H9 (cell line): ENCODE results near the gene TRIM59. TPM values are rescaled to one million over a fixed set of nuclear protein-coding genes. Genes with fewer than 3 reads are reported as not detected.

Experiments
- DNase-seq: peaks from one replicate; pipeline ENCODE4 v3.0.0-alpha.2; 2017
- H2AFZ ChIP-seq: one replicate; pipeline ENCODE4 v1.6.1; 2013; ENCODE audit warnings: mild to moderate bottlenecking, low read length, control low read depth, moderate library complexity
- H2AK5ac ChIP-seq: 2 replicates; pipeline ENCODE4 v1.6.1; 2013; ENCODE audit warnings: low read length, control low read depth, mixed read lengths; ENCODE audit not compliant: insufficient read length
- H2BK120ac ChIP-seq: one replicate; pipeline ENCODE4 v1.6.1; 2013; ENCODE audit warnings: low read depth, mild to moderate bottlenecking, low read length, control low read depth, inconsistent platforms; ENCODE audit not compliant: poor library complexity, severe bottlenecking
- H2BK12ac ChIP-seq: 2 replicates; pipeline ENCODE4 v1.6.1; 2013; ENCODE audit warnings: low read length, control low read depth, mixed read lengths, low read depth; ENCODE audit not compliant: insufficient read length
- H2BK15ac ChIP-seq: 2 replicates; pipeline ENCODE4 v1.6.1; 2013; ENCODE audit warnings: low read depth, low read length, control low read depth
- H2BK20ac ChIP-seq: one replicate; pipeline ENCODE4 v1.6.1; 2013; ENCODE audit warnings: low read depth, mild to moderate bottlenecking, low read length, control low read depth, inconsistent platforms; ENCODE audit not compliant: poor library complexity, severe bottlenecking
- H2BK5ac ChIP-seq: 2 replicates; pipeline ENCODE4 v1.6.1; 2013; ENCODE audit warnings: low read length, control low read depth, mixed read lengths; ENCODE audit not compliant: insufficient read length
- H3K14ac ChIP-seq: 2 replicates; pipeline ENCODE4 v1.6.1; 2013; ENCODE audit warnings: low read length, control low read depth; ENCODE audit not compliant: insufficient read depth
- H3K18ac ChIP-seq: 2 replicates; pipeline ENCODE4 v1.6.1; 2013; ENCODE audit warnings: low read depth, mild to moderate bottlenecking, mixed read lengths, low read length, control low read depth; ENCODE audit not compliant: insufficient read length
- H3K23ac ChIP-seq: 2 replicates; pipeline ENCODE4 v1.6.1; 2013; ENCODE audit warnings: low read length, control low read depth, mixed read lengths, low read depth; ENCODE audit not compliant: insufficient read length
- H3K23me2 ChIP-seq: 2 replicates; pipeline ENCODE4 v1.6.1; 2013; ENCODE audit warnings: low read depth, mild to moderate bottlenecking, mixed read lengths, low read length, control low read depth; ENCODE audit not compliant: insufficient read length, poor library complexity, severe bottlenecking
- H3K27ac ChIP-seq: 2 replicates; pipeline ENCODE4 v1.5.1; 2013; ENCODE audit warnings: low read length, control low read depth, mixed read lengths, low read depth; ENCODE audit not compliant: insufficient read length
- H3K27me3 ChIP-seq: 2 replicates; pipeline ENCODE4 v1.6.1; 2013; ENCODE audit warnings: low read length, control low read depth, inconsistent platforms; ENCODE audit not compliant: insufficient read depth
- H3K4ac ChIP-seq: 2 replicates; pipeline ENCODE4 v1.6.1; 2013; ENCODE audit warnings: low read depth, mild to moderate bottlenecking, control low read depth, inconsistent platforms, low read length, moderate library complexity
- H3K4me1 ChIP-seq: 2 replicates; pipeline ENCODE4 v1.6.1; 2013; ENCODE audit warnings: low read length, control low read depth, inconsistent platforms; ENCODE audit not compliant: insufficient read depth
- H3K4me2 ChIP-seq: 2 replicates; pipeline ENCODE4 v1.6.1; 2013; ENCODE audit warnings: low read length, control low read depth, mixed read lengths; ENCODE audit not compliant: insufficient read length, insufficient read depth
- H3K56ac ChIP-seq: 2 replicates; pipeline ENCODE4 v1.6.1; 2013; ENCODE audit warnings: low read depth, mild to moderate bottlenecking, mixed read lengths, low read length, control low read depth; ENCODE audit not compliant: insufficient read length
- H3K79me1 ChIP-seq: 2 replicates; pipeline ENCODE4 v1.6.1; 2013; ENCODE audit warnings: low read depth, mild to moderate bottlenecking, moderate library complexity, low read length, control low read depth, inconsistent platforms; ENCODE audit not compliant: insufficient read depth, poor library complexity, severe bottlenecking
- H3K79me2 ChIP-seq: 2 replicates; pipeline ENCODE4 v1.6.1; 2013; ENCODE audit warnings: low read length, control low read depth, inconsistent platforms; ENCODE audit not compliant: insufficient read depth
- H3K9ac ChIP-seq: 2 replicates; pipeline ENCODE4 v1.6.1; 2013; ENCODE audit warnings: low read length, control low read depth, mixed read lengths; ENCODE audit not compliant: insufficient read length; ENCODE audit errors: extremely low read depth
- H3K9me3 ChIP-seq: one replicate; pipeline ENCODE4 v1.6.1; 2013; ENCODE audit warnings: low read depth, low read length, inconsistent platforms; ENCODE audit not compliant: control insufficient read depth
- H3T11ph ChIP-seq: one replicate; pipeline ENCODE4 v1.6.1; 2013; ENCODE audit warnings: mild to moderate bottlenecking, low read length, control low read depth, inconsistent platforms
- H4K20me1 ChIP-seq: one replicate; pipeline ENCODE4 v1.6.1; 2013; ENCODE audit not compliant: control insufficient read depth, insufficient read length, insufficient read depth
- H4K5ac ChIP-seq: 2 replicates; pipeline ENCODE4 v1.6.1; 2013; ENCODE audit warnings: low read depth, mild to moderate bottlenecking, mixed read lengths, low read length, control low read depth; ENCODE audit not compliant: insufficient read length
- H4K8ac ChIP-seq: replicated peaks from 2 replicates; pipeline ENCODE4 v1.6.1; 2013; ENCODE audit warnings: low read length, control low read depth, mixed read lengths, low read depth; ENCODE audit not compliant: insufficient read length
- H4K91ac ChIP-seq: 2 replicates; pipeline ENCODE4 v1.6.1; 2013; ENCODE audit warnings: low read depth, mild to moderate bottlenecking, moderate library complexity, mixed read lengths, low read length, control low read depth; ENCODE audit not compliant: insufficient read length
- H3K27ac Mint-ChIP-seq, 3 experiments: 2 replicates in 2 of 3; 3 replicates in 1 of 3; pipeline ENCODE4 v1.8.0; 2020 to 2021; ENCODE audit warnings: mixed read lengths in 3 of 3, mild to moderate bottlenecking in 1 of 3, moderate library complexity in 1 of 3
- H3K27me3 Mint-ChIP-seq: 2 replicates; pipeline ENCODE4 v1.8.0; 2021; ENCODE audit warnings: low read depth, mild to moderate bottlenecking, moderate library complexity, mixed read lengths
- H3K36me3 Mint-ChIP-seq, 3 experiments: 2 replicates in 2 of 3; 3 replicates in 1 of 3; pipeline ENCODE4 v1.8.0; 2020 to 2021; ENCODE audit warnings: low read depth in 3 of 3, mixed read lengths in 3 of 3; ENCODE audit not compliant: insufficient read depth in 1 of 3
- H3K4me1 Mint-ChIP-seq, 2 experiments: 2 replicates each; pipeline ENCODE4 v1.8.0; 2020; ENCODE audit warnings: mixed read lengths in 2 of 2
- H3K4me3 Mint-ChIP-seq, 2 experiments: 2 replicates in 1 of 2; 3 replicates in 1 of 2; pipeline ENCODE4 v1.8.0; 2020 to 2021; ENCODE audit warnings: mild to moderate bottlenecking in 2 of 2, mixed read lengths in 2 of 2, moderate library complexity in 1 of 2
- H3K9me3 Mint-ChIP-seq, 2 experiments: 2 replicates in 1 of 2; 3 replicates in 1 of 2; pipeline ENCODE4 v1.8.0; 2020; ENCODE audit warnings: mild to moderate bottlenecking in 2 of 2, mixed read lengths in 2 of 2, moderate library complexity in 1 of 2
- CTCF ChIP-seq: fragments of 200-600 bp; sonication (generic); conservative IDR thresholded peaks from 3 replicates; pipeline ENCODE4 v1.8.0; 2021; ENCODE audit warnings: antibody characterized with exemption, mild to moderate bottlenecking
- WGBS: extraction: QIAGEN DNeasy Blood & Tissue Kit; methylation state at CpG from one replicate; pipeline ENCODE4 v1.1.7; 2013; ENCODE audit warnings: missing lambda C conversion rate, low lambda C conversion rate, mixed read lengths; ENCODE audit not compliant: insufficient read length; ENCODE audit errors: extremely low coverage; 5-methylcytosine and 5-hydroxymethylcytosine counted together
- total RNA-seq: library from RNA; stranded (reverse); gene quantifications from 2 replicates; pipeline ENCODE4 v1.2.1, GENCODE V29; 2021

Gene TRIM59
- total RNA-seq, 1 experiment from 2014 or later = 47.6 TPM

DNA sequence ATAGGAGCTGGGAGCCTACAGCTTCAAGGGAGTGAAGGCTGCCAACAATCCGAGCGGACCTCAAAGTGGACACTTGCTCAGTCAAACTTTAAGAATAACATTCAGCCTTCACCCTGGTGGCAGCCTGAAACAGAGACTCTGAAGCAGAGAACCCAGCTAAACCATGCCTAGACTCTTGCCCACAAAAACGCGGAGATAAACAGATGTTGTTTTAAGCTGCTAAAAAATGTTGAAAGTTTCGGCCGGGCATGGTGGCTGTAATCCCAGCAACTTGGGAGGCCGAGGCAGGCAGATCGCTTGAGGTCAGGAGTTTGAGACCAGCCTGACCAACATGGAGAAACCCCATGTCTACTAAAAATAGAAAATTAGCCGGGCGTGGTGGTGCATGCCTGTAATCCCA lies 29.8 kb upstream of the TRIM59 start:
- Histone ChIP-seq H3K27ac (no peak overlapping the region), H3K79me2 (no peaks in the 10 kb centered on the region), H2BK120ac (no peak overlapping the region), H2BK5ac (no peak overlapping the region), H3K56ac (no peak overlapping the region), H3K14ac (no peak overlapping the region), H2BK20ac (no peak overlapping the region), H3K18ac (no peak overlapping the region), H2BK12ac (no peak overlapping the region), H3K9ac (no peak overlapping the region), H4K5ac (no peak overlapping the region), H4K91ac (no peak overlapping the region), H3K27me3 (no peaks in the 10 kb centered on the region), H3K79me1 (no peaks in the 10 kb centered on the region), H3K4me2 (no peak overlapping the region), H2AFZ (no peak overlapping the region), H3K9me3 (no peaks in the 10 kb centered on the region), H3T11ph (no peak overlapping the region), H3K23me2 (no peaks in the 10 kb centered on the region), H3K4ac (no peak overlapping the region), H2AK5ac (no peak overlapping the region), H3K23ac (no peak overlapping the region), H4K8ac (no peak overlapping the region), H4K20me1 (no peaks in the 10 kb centered on the region), H3K4me1 (no peaks in the 10 kb centered on the region), H2BK15ac (no peak overlapping the region)
- Mint-ChIP-seq H3K27ac (no peak overlapping the region), H3K9me3 (no peaks in the 10 kb centered on the region), H3K36me3 (no peaks in the 10 kb centered on the region), H3K27me3 (peaks cover 3% of the 10 kb centered on the region; the same call in 1 of the 2 replicates), H3K4me1 (peaks cover 2 to 3% of the 10 kb centered on the region in 2 experiments; a peak in 1 of 4 replicates), H3K4me3 (no peak overlapping the region)
- no peak for TF ChIP-seq CTCF
- no peak for DNase-seq
- no CpG with 5 or more reads among the region's 10 CpGs for WGBS
